ENCODE data around the gene RARRES1.

The RARRES1 gene

GRCh38 chr3:158735296-158736033 lies 3.2 kb upstream of the RARRES1 start:
- Histone ChIP-seq H3K4me3 (no peak overlapping the region), H3K27me3 (ENCODE audit: low read depth) (no peaks in the 10 kb centered on the region), H3K9me3 (no peaks in the 10 kb centered on the region; the same call in 1 of the 2 replicates), H3K36me3 (replicated peaks) (no peaks in the 10 kb centered on the region), H3K4me1 (no peaks in the 10 kb centered on the region)
- DNase-seq (ENCODE audit: low spot score in 2 of 2), result no peak
- in situ Hi-C loops (cut with MboI; ENCODE audit: low sequenced_read_pairs), result no loop called here

- no peaks in the 10 kb centered on the region for H3K27me3 ChIP-seq (ENCODE audit: low read depth)
- no peaks in the 10 kb centered on the region; the same call in 1 of the 2 replicates for H3K9me3 ChIP-seq
- no peaks in the 10 kb centered on the region for H3K36me3 ChIP-seq (replicated peaks)
- no peak overlapping the region for H3K4me3 ChIP-seq
- in situ Hi-C loops (cut with MboI; ENCODE audit: low sequenced_read_pairs), result no loop called here
- H3K4me1 ChIP-seq, result no peaks in the 10 kb centered on the region
- DNase-seq (ENCODE audit: low spot score in 2 of 2), result no peak
Observed at GRCh38 chr3:158733656-158734055, 1.4 kb upstream of the RARRES1 start.

- in situ Hi-C loops (cut with MboI; ENCODE audit: low sequenced_read_pairs), result no loop called here
- no peak overlapping the region for H3K4me3 ChIP-seq
- DNase-seq (ENCODE audit: low spot score in 2 of 2), result no peak
Observed at GRCh38 chr3:158732856-158733200, 571 bp upstream of the RARRES1 start.

GRCh38 chr3:158731486-158731885 lies 771 bp downstream of the RARRES1 start:
- no peak overlapping the region for H3K4me3 ChIP-seq
- no peaks in the 10 kb centered on the region for H3K4me1 ChIP-seq
- H3K9me3 ChIP-seq, result no peaks in the 10 kb centered on the region; the same call in 1 of the 2 replicates
- H3K27me3 ChIP-seq (ENCODE audit: low read depth), result no peaks in the 10 kb centered on the region
- in situ Hi-C loops (cut with MboI; ENCODE audit: low sequenced_read_pairs), result no loop called here
- DNase-seq (ENCODE audit: low spot score in 2 of 2), result no peak
- H3K36me3 ChIP-seq (replicated peaks), result no peaks in the 10 kb centered on the region

More at GRCh38 chr3:158732856-158733200, 571 bp upstream of the RARRES1 start:
- Histone ChIP-seq H3K4me1 (no peaks in the 10 kb centered on the region), H3K9me3 (no peaks in the 10 kb centered on the region; the same call in 1 of the 2 replicates), H3K36me3 (replicated peaks) (no peaks in the 10 kb centered on the region), H3K27me3 (ENCODE audit: low read depth) (no peaks in the 10 kb centered on the region)

- Histone ChIP-seq H3K27me3 (ENCODE audit: low read depth) (no peaks in the 10 kb centered on the region), H3K4me1 (no peaks in the 10 kb centered on the region), H3K4me3 (no peak overlapping the region), H3K9me3 (no peaks in the 10 kb centered on the region), H3K36me3 (replicated peaks) (no peaks in the 10 kb centered on the region)
- no peak for DNase-seq (ENCODE audit: low spot score in 2 of 2)
- in situ Hi-C loops (cut with MboI; ENCODE audit: low sequenced_read_pairs), result no loop called here
Observed at GRCh38 chr3:158728851-158729250, 3.4 kb downstream of the RARRES1 start.

- H3K36me3 ChIP-seq (replicated peaks), result no peaks in the 10 kb centered on the region
- no peak for DNase-seq (ENCODE audit: low spot score in 2 of 2)
- H3K4me1 ChIP-seq, result no peaks in the 10 kb centered on the region
- in situ Hi-C loops (cut with MboI; ENCODE audit: low sequenced_read_pairs), result no loop called here
- no peaks in the 10 kb centered on the region for H3K27me3 ChIP-seq (ENCODE audit: low read depth)
- no peak overlapping the region for H3K4me3 ChIP-seq
- H3K9me3 ChIP-seq, result no peaks in the 10 kb centered on the region
Observed at GRCh38 chr3:158728061-158728377, 4.2 kb downstream of the RARRES1 start.

- in situ Hi-C loops (cut with MboI; ENCODE audit: low sequenced_read_pairs), result no loop called here
Observed at GRCh38 chr3:158727206-158728060, 4.8 kb downstream of the RARRES1 start.

GRCh38 chr3:158725348-158726011 lies 6.8 kb downstream of the RARRES1 start:
- in situ Hi-C loops (cut with MboI; ENCODE audit: low sequenced_read_pairs), result no loop called here
- H3K36me3 ChIP-seq (replicated peaks), result no peaks in the 10 kb centered on the region
- H3K4me3 ChIP-seq, result no peak overlapping the region
- H3K9me3 ChIP-seq, result no peaks in the 10 kb centered on the region
- no peaks in the 10 kb centered on the region for H3K4me1 ChIP-seq
- no peaks in the 10 kb centered on the region for H3K27me3 ChIP-seq (ENCODE audit: low read depth)
- DNase-seq (ENCODE audit: low spot score in 2 of 2), result no peak

More at GRCh38 chr3:158727206-158728060, 4.8 kb downstream of the RARRES1 start:
- Histone ChIP-seq H3K27me3 (ENCODE audit: low read depth) (no peaks in the 10 kb centered on the region), H3K36me3 (replicated peaks) (no peaks in the 10 kb centered on the region), H3K9me3 (no peaks in the 10 kb centered on the region), H3K4me1 (no peaks in the 10 kb centered on the region), H3K4me3 (no peak overlapping the region)
- peak; percentile 53 to 61 for DNase-seq (ENCODE audit: low spot score in 2 of 2)

GRCh38 chr3:158723991-158724390 lies 8.3 kb downstream of the RARRES1 start:
- no peaks in the 10 kb centered on the region for H3K4me1 ChIP-seq
- H3K9me3 ChIP-seq, result no peaks in the 10 kb centered on the region
- no peak for DNase-seq (ENCODE audit: low spot score in 2 of 2)
- in situ Hi-C loops (cut with MboI; ENCODE audit: low sequenced_read_pairs), result no loop called here
- H3K36me3 ChIP-seq (replicated peaks), result no peaks in the 10 kb centered on the region
- H3K4me3 ChIP-seq, result no peak overlapping the region
- H3K27me3 ChIP-seq (ENCODE audit: low read depth), result no peaks in the 10 kb centered on the region

GRCh38 chr3:158722108-158722507 lies 10.1 kb downstream of the RARRES1 start:
- H3K27me3 ChIP-seq (ENCODE audit: low read depth), result no peaks in the 10 kb centered on the region
- H3K4me1 ChIP-seq, result no peaks in the 10 kb centered on the region
- H3K4me3 ChIP-seq, result no peak overlapping the region
- no peaks in the 10 kb centered on the region for H3K9me3 ChIP-seq
- H3K36me3 ChIP-seq (replicated peaks), result no peaks in the 10 kb centered on the region
- DNase-seq (ENCODE audit: low spot score in 2 of 2), result no peak
- in situ Hi-C loops (cut with MboI; ENCODE audit: low sequenced_read_pairs), result no loop called here

GRCh38 chr3:158718490-158719170 lies 13.6 kb downstream of the RARRES1 start:
- no peaks in the 10 kb centered on the region for H3K36me3 ChIP-seq (replicated peaks)
- H3K9me3 ChIP-seq, result no peaks in the 10 kb centered on the region
- H3K4me3 ChIP-seq, result no peak overlapping the region
- H3K27me3 ChIP-seq (ENCODE audit: low read depth), result no peaks in the 10 kb centered on the region
- peaks cover 11% of the 10 kb centered on the region for H3K4me1 ChIP-seq
- DNase-seq (ENCODE audit: low spot score in 2 of 2), result no peak
- in situ Hi-C loops (cut with MboI; ENCODE audit: low sequenced_read_pairs), result no loop called here

GRCh38 chr3:158717576-158717975 lies 14.7 kb downstream of the RARRES1 start:
- Histone ChIP-seq H3K4me3 (no peak overlapping the region), H3K36me3 (replicated peaks) (no peaks in the 10 kb centered on the region; the same call in 1 of the 2 replicates)
- no peak for DNase-seq (ENCODE audit: low spot score in 2 of 2)

GRCh38 chr3:158713094-158713499 lies 19.2 kb downstream of the RARRES1 start:
- Histone ChIP-seq H3K4me1 (peaks cover 12% of the 10 kb centered on the region), H3K36me3 (replicated peaks) (peaks cover 8% of the 10 kb centered on the region), H3K4me3 (no peak overlapping the region), H3K9me3 (no peaks in the 10 kb centered on the region), H3K27me3 (ENCODE audit: low read depth) (no peaks in the 10 kb centered on the region)
- in situ Hi-C loops (cut with MboI; ENCODE audit: low sequenced_read_pairs), result no loop called here
- DNase-seq (ENCODE audit: low spot score in 2 of 2), result no peak

More at GRCh38 chr3:158717576-158717975, 14.7 kb downstream of the RARRES1 start:
- Histone ChIP-seq H3K27me3 (ENCODE audit: low read depth) (no peaks in the 10 kb centered on the region), H3K9me3 (no peaks in the 10 kb centered on the region), H3K4me1 (peaks cover 12% of the 10 kb centered on the region)
- in situ Hi-C loops (cut with MboI; ENCODE audit: low sequenced_read_pairs), result no loop called here
